ENCODE data around the gene MAGEA4. TPM values are rescaled to one million over a fixed set of nuclear protein-coding genes. Genes with fewer than 3 reads are reported as not detected.

Gene MAGEA4
- total RNA-seq, 1 experiment from 2014 or later: not detected

GRCh38 chrX:151970027-151970426, 57.3 kb downstream of the MAGEA4 start:
- Mint-ChIP-seq H3K4me1 (ENCODE audit: low read depth, unreplicated experiment) (peaks cover 25% of the 10 kb centered on the region), H3K27ac (ENCODE audit: unreplicated experiment) (no peak overlapping the region), H3K27me3 (ENCODE audit: unreplicated experiment) (no peaks in the 10 kb centered on the region), H3K36me3 (ENCODE audit: insufficient read depth, unreplicated experiment) (peaks cover 27% of the 10 kb centered on the region), H3K9me3 (ENCODE audit: low read depth, unreplicated experiment) (peaks cover 5% of the 10 kb centered on the region), H3K4me3 (ENCODE audit: low read depth, unreplicated experiment) (no peak overlapping the region)
- intact Hi-C loops (cut with micrococcal nuclease; ENCODE audit: unreplicated experiment): loop anchor here (5.0 kb wide), 1 partner anchor 168 kb away; no protein-coding TSS in a partner anchor
- no peak for TF ChIP-seq CTCF (IDR thresholded peaks at IDR 0.05; ENCODE audit: unreplicated experiment)
- no TSS peak for BruUV-seq (replicated peaks)
- CTCF ChIA-PET: interaction anchor here (1.2 kb wide), 1 partner anchor 67 kb away, joined by 3 read pairs; no protein-coding TSS in a partner anchor
- DNase-seq: no peak

- CTCF ChIA-PET: interaction anchor here (0.5 to 1.2 kb wide), 2 partner anchors 11 to 67 kb away, joined by 3 to 5 read pairs; no protein-coding TSS in a partner anchor
- Mint-ChIP-seq H3K27ac (ENCODE audit: unreplicated experiment) (peak overlapping the region; percentile 72), H3K4me1 (ENCODE audit: low read depth, unreplicated experiment) (peaks cover 25% of the 10 kb centered on the region), H3K9me3 (ENCODE audit: low read depth, unreplicated experiment) (peaks cover 5% of the 10 kb centered on the region), H3K36me3 (ENCODE audit: insufficient read depth, unreplicated experiment) (peaks cover 27% of the 10 kb centered on the region), H3K4me3 (ENCODE audit: low read depth, unreplicated experiment) (peak overlapping the region; percentile 45), H3K27me3 (ENCODE audit: unreplicated experiment) (no peaks in the 10 kb centered on the region)
- no TSS peak for BruUV-seq (replicated peaks)
- DNase-seq: peak; percentile 72
- intact Hi-C loops (cut with micrococcal nuclease; ENCODE audit: unreplicated experiment): loop anchor here (5.0 kb wide), 1 partner anchor 168 kb away; no protein-coding TSS in a partner anchor
- TF ChIP-seq CTCF (IDR thresholded peaks at IDR 0.05; ENCODE audit: unreplicated experiment): no peak
Measured at GRCh38 chrX:151970661-151971060, 58.0 kb downstream of the MAGEA4 start.

GRCh38 chrX:151973060-151973661, 60.5 kb downstream of the MAGEA4 start:
- DNase-seq: no peak
- Mint-ChIP-seq H3K4me3 (ENCODE audit: low read depth, unreplicated experiment) (peak overlapping the region; percentile 81), H3K27ac (ENCODE audit: unreplicated experiment) (peak overlapping the region; percentile 80), H3K4me1 (ENCODE audit: low read depth, unreplicated experiment) (peaks cover 34% of the 10 kb centered on the region), H3K9me3 (ENCODE audit: low read depth, unreplicated experiment) (peaks cover 5% of the 10 kb centered on the region), H3K27me3 (ENCODE audit: unreplicated experiment) (no peaks in the 10 kb centered on the region), H3K36me3 (ENCODE audit: insufficient read depth, unreplicated experiment) (peaks cover 27% of the 10 kb centered on the region)
- TF ChIP-seq CTCF (IDR thresholded peaks at IDR 0.05; ENCODE audit: unreplicated experiment): no peak
- CTCF ChIA-PET: interaction anchor here (0.6 kb wide), 2 partner anchors 152 to 182 kb away, joined by 5 to 6 read pairs; no protein-coding TSS in a partner anchor
- intact Hi-C loops (cut with micrococcal nuclease; ENCODE audit: unreplicated experiment): loop anchor here (5.0 kb wide), 1 partner anchor 171 kb away; no protein-coding TSS in a partner anchor
- BruUV-seq (replicated peaks): no TSS peak

- CTCF ChIA-PET: interaction anchor here (0.6 kb wide), 2 partner anchors 151 to 183 kb away, joined by 5 to 6 read pairs; no protein-coding TSS in a partner anchor
- H3K27me3 Mint-ChIP-seq (ENCODE audit: unreplicated experiment): no peaks in the 10 kb centered on the region
- peaks cover 23% of the 10 kb centered on the region for H3K36me3 Mint-ChIP-seq (ENCODE audit: insufficient read depth, unreplicated experiment)
- peak overlapping the region; percentile 80 for H3K27ac Mint-ChIP-seq (ENCODE audit: unreplicated experiment)
- peaks cover 30% of the 10 kb centered on the region for H3K4me1 Mint-ChIP-seq (ENCODE audit: low read depth, unreplicated experiment)
- TF ChIP-seq CTCF (IDR thresholded peaks at IDR 0.05; ENCODE audit: unreplicated experiment): no peak
- H3K9me3 Mint-ChIP-seq (ENCODE audit: low read depth, unreplicated experiment): peaks cover 2% of the 10 kb centered on the region
- intact Hi-C loops (cut with micrococcal nuclease; ENCODE audit: unreplicated experiment): loop anchor here (5.0 kb wide), 1 partner anchor 172 kb away; no protein-coding TSS in a partner anchor
- DNase-seq: peak; percentile 37
- BruUV-seq (replicated peaks): no TSS peak
- peak overlapping the region; percentile 81 for H3K4me3 Mint-ChIP-seq (ENCODE audit: low read depth, unreplicated experiment)
Measured at GRCh38 chrX:151973851-151974335, 61.2 kb downstream of the MAGEA4 start.

Small RNAs within 50 kb of the gene (microRNA-seq; reads per million reads assigned to microRNA genes)
- 4,055 reads per million, percentile 91 among the genes with 10 or more reads in this experiment for gene MIR224
- 2,354 reads per million, percentile 86 among the genes with 10 or more reads in this experiment for gene MIR452

Other genes starting within 250 kb of the MAGEA4 start
- gene PRRG3, start 217.4 kb upstream of the MAGEA4 start, total RNA-seq (2022): not detected in 2 replicates
- not detected in 2 replicates for gene FATE1, start 196.9 kb upstream of the MAGEA4 start, total RNA-seq (2022)
- not detected in 2 replicates for gene CNGA2, start 178.1 kb upstream of the MAGEA4 start, total RNA-seq (2022)
- gene GABRE, start 61.8 kb downstream of the MAGEA4 start, total RNA-seq (2022): 60.5 and 71.9 TPM in 2 replicates
- not detected in 2 replicates for gene MAGEA10, start 225.7 kb downstream of the MAGEA4 start, total RNA-seq (2022)

Measured in Calu3 (cell line).